Head of caudate nucleus (tissue), 42 donors: ENCODE results near the gene DST.
"Not testable (repeated sequence)": the region's sequence is repeated elsewhere in the genome, so short reads cannot be mapped to it uniquely, and the experiment has no call there.

Source experiments
- DNase-seq, 42 donors: peaks; one replicate each; pipeline versions ENCODE4 v3.0.0 to v3.0.0-alpha.2; 2020 to 2021; ENCODE audit warnings: mixed read lengths in 7 of 42
- intact Hi-C: fragments of 100-400 bp; cut with DNase I; formaldehyde crosslinking; loops from one replicate; pipeline ENCODE4 v1.15.0; 2022

The DST gene

GRCh38 chr6:56582236-56582635 is 60.5 kb downstream of the DST start:
- intact Hi-C loops, result no loop called here
- no peak for DNase-seq

GRCh38 chr6:56581296-56581925 is 61.3 kb downstream of the DST start:
- DNase-seq, result no peak
- intact Hi-C loops, result no loop called here

- DNase-seq, result no peak
Measured at GRCh38 chr6:56580271-56580670, 62.4 kb downstream of the DST start.

DNA sequence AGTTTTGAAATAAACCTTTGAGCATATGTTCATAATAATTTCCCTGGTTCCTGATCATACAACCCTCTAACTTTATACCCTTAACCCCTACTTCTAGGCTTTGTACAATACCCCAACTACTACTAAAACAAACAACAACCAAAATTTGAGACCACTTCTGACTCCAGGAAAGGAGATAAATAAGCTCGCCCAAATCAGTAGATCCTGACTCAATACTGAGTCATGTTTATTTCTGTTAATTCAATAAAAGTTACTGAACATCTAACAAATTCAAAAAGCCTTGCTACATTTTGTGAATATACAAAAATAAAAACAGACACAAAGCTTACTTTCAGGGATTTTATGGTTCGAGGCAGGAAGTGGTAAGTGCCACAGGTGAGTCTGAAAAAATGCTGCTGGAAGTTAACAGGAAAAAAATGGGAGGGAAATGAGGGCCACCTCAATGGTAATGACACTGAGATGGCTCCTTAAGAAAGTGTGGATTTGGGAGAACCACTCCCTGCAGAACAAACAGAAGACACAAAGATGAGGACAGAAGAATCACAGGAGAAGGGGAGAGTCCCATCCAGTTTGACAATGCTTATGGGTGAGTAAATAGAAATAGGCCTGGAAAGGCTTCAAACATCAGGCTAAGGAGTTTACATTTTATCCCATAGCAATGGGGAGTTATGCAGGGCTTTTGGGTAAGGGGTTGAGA is 63.4 kb downstream of the DST start:
- DNase-seq, result no peak
- intact Hi-C loops, result loop anchor here (10.0 kb wide), 1 partner anchor 215 kb away; no protein-coding TSS in a partner anchor

More at GRCh38 chr6:56580271-56580670, 62.4 kb downstream of the DST start:
- intact Hi-C loops, result no loop called here

GRCh38 chr6:56575736-56576135 is 67.0 kb downstream of the DST start:
- intact Hi-C loops, result loop anchor here (10.0 kb wide), 1 partner anchor 211 kb away; no protein-coding TSS in a partner anchor
- no peak for DNase-seq

DNA sequence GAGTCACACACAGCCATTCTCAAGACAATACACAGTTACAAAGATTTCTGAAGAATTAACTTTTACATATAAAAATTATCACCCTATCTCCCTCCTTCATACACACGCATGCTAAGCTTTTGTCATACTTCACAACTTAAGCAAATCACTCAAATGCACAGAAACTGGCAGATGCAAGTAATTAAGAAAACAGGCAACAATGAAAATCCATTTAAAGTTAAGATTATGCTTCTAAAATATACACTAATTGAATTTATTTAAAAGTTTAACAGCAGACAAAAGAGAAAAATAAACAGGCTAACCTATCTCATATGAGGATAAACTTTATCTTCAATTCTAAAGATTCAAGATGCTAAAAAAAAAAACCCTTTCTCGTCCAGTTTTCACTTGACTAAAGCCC is 68.4 kb downstream of the DST start:
- intact Hi-C loops, result loop anchor here (10.0 kb wide), 1 partner anchor 209 kb away; no protein-coding TSS in a partner anchor

DNA sequence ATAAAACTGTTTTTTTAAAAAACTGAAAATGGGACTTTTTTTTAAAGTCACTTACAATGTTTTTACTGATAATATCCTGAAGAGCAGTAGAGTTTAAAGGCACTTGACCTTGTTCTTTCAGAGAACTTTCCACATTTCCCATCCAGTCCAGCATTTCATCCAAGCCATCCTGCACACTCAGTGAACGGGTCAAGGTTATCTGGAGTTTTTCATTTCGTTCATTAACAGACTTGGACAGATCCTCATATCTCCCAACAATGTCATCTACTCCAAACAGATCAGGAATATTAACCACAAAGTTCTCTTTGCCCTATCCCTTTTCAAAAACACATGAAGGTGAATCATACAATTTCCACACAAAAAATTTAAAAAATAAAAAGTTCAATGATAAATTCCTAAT is 69.1 kb downstream of the DST start:
- intact Hi-C loops, result loop anchor here (10.0 kb wide), 1 partner anchor 209 kb away; no protein-coding TSS in a partner anchor
- DNase-seq, result no peak

More for the DNA sequence above, 68.4 kb downstream of the DST start:
- no peak for DNase-seq

DNA sequence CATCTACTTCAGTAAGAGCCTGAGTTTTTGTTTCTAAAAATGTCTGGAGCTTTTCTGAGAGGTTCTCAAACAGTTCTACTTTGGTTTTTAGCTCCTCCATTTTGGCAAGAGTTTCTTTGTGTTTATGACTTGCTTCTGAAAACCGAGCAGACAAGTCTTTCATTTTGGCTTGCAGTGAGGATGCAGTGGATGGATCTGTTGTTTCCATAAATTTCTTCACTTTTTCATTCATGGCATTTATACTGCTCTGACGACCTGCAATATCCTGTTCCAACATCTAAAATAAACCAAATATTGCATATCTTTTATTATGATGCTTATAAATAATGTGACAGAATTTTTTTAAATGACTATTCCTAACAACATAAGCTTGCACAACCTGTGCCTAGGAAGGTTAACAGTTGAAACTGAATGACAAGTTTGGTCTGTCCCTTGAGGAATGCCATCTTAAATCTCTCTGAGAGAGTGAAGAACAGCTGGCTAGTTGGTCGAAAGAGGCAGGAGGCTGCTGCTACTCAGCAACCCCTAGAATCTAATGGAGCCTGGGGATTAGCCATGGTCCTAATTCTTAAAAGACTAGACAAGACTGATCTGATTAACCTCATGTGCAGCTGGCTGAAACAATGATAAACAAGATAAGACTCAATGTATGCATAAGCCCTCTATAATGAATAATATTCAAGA is 69.8 kb downstream of the DST start:
- DNase-seq, result no peak
- intact Hi-C loops, result loop anchor here (10.0 kb wide), 1 partner anchor 208 kb away; no protein-coding TSS in a partner anchor

GRCh38 chr6:56571605-56572004 is 71.1 kb downstream of the DST start:
- DNase-seq, result no peak
- intact Hi-C loops, result loop anchor here (10.0 kb wide), 1 partner anchor 207 kb away; no protein-coding TSS in a partner anchor

DNA sequence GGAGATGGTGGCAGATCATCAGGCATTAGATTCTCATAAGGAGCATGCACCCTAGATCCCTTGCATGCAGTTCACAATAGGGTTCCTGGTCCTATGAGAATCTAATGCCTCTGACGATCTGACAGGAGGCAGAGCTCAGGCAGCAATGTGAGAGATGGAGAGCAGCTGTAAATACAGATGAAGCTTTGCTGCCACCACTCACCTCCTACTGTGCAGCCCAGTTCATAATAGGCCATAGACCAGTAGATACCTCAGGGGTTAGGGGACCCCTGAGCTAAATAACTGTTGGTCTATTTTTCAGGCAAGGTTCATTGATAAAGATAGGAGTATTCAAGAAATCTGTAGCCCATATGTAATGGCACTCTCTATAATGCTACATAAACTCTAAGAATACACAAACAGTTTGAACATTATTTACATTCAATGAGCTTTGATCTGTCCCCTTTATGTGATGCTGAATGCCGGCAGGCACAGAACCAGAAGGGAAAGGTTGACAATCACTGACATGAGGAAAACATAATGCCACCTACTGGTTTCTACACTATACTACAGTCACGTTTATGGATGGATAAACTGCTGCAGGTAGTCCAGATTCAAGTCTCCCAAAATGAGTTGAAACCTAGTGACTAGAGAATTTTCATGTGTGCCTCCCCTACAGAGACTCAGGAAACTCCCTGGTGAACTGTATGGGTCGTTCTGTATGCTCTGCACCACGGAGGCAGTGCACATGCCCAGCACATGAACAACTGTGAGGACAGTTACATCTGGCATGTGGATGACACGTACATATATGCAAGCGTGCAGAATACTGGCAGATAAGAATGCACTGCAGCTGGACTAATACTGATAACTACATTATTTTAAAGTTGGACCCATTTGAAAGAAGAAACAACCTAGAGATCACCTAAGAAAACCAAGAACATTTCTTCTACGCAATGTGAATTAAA is 72.0 kb downstream of the DST start:
- intact Hi-C loops, result loop anchor here (10.0 kb wide), 1 partner anchor 206 kb away; no protein-coding TSS in a partner anchor
- peak in 2 of 42 donors; percentile 10 to 29 for DNase-seq

DNA sequence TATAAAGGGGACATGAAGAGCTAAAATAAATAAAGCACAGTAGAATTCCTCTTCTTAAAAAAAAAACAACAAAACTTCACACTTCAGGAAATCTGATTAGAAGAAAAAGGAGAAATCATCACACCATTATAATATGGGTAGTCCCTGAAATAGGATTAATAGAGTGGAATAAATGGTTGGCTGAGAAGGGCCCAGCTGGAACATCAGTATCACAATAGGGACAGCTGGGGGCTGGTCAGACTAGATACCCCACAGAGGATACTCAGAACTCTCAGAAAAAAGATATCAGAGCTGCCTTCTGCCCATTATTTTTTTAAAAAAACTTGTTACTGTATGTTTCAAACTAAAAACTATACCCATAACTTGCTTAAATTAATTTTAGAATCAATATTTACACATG is 75.2 kb downstream of the DST start:
- no peak for DNase-seq
- intact Hi-C loops, result no loop called here

GRCh38 chr6:56562730-56563129 is 80.0 kb downstream of the DST start:
- intact Hi-C loops, DNase-seq: not testable (repeated sequence)

DNA sequence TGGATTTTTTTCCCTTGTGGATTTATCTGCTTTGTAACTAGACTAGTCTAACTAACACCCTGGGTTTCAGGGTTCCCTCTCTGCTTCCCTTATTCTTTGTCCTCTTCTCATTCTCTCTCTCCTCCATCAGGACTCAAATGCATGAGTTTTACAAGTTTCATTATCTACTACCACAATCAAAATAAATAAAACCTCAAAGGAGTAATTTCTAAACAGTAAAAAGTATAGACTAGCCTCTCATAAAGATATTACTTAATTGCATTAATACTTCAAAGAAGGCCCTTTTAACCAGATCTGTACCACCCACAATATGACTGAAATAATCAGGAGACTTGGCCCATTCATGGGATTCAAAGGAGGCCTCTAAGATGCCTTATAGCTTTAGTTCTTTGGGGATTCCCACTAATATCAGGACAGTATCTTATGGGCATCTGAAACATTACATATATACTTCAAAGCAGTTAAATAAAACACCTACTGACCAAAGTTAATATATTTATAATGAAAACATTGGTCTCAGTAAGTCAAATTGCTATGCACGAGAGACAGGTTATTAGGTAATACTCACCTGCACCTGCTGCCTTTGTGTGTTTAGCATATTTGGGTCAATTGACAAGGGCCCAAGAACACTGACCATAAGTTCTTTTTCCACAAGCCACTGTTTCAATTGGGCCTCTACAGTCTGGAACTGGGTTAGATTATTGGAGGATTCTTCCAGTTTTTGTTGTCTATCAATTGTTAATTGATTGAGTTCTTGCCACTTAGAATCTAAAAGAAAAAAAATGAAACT is 85.7 kb downstream of the DST start:
- intact Hi-C loops, result no loop called here
- DNase-seq, result no peak

DNA sequence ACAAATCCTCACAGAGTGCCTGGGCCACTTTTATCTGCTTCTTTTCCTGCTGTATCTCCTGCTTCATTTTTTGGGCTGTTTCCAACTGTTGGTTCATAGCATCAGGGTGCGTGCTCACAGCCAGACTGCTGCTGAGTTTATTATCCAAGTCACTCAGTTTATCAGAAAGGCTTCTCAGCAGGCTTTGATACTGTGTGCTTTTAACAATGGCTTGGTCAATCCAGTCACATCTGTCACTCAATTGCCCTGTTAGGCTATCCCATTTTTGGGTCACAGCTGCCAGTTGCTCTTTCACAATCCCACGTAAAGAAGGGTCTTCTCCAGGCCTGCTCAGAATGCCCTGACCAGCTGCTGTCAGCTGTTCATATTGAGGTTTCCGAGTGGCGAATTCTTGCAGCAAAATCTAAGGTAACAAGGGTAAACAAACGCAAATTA is 87.2 kb downstream of the DST start:
- DNase-seq, result no peak
- intact Hi-C loops, result no loop called here

DNA sequence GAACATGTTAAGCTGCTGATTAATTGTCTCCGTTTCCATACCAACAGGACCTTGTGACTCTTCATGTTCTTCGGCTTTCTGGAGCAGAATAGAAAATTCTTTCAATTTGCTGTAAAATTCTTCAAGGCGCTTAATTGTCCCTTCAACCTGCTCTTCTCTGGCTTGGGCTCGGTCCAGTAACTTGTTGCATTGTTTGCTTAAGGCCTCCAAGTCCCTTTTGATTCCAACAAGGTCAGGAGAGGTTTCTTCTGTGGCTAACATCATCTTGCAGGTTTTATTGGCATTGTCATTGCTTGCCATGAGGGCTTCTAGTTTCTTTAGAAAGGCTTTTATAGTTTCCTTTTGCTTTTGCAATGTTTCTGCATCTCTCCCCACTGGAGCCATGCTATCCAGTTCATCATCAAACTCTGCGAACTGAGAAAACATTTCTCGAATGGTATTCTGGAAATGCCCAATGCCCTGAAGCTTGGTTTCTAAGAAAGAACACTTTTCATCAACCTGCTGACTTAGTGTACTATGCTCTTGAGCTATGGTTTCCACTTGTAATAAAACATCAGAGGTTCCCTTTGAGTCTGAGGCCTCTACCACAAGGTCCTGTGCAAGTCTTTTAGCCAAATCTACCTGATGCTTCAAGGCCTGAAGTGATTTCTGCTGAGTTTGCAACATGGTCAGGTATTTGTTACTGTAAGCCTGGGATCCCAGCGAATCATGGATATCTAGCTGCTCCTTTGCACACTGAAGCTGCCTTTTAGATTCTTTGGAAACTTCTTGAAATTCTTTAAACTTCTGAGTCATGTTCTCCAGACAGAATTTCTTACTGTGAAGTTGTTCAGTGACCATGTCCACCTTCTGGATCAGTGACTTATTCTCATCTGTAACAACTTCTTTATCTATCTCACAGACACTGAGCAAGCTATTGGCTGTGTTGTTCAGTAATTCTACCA is 90.2 kb downstream of the DST start:
- intact Hi-C loops, result no loop called here
- no peak for DNase-seq

GRCh38 chr6:56551409-56552120 is 91.1 kb downstream of the DST start:
- intact Hi-C loops, result no loop called here
- peak in 1 of 42 donors; percentile 50 for DNase-seq
